Testis (tissue), 3 donors: ENCODE results near the gene GFRA4. TPM values are rescaled to one million over a fixed set of nuclear protein-coding genes. Genes with fewer than 3 reads are reported as not detected.

ENCODE experiments used
- DNase-seq: peaks from one replicate; pipeline ENCODE4 v3.0.0-alpha.2; 2019
- H3K27ac ChIP-seq, 2 donors: fragments of 200-600 bp; sonication (generic); one replicate each; pipeline ENCODE4 v1.5.1; 2019
- H3K27me3 ChIP-seq: fragments of 200-600 bp; sonication (generic); one replicate; pipeline ENCODE4 v1.5.1; 2019
- H3K36me3 ChIP-seq: fragments of 200-600 bp; sonication (generic); one replicate; pipeline ENCODE4 v1.5.1; 2017; ENCODE audit warnings: low read depth; ENCODE audit errors: missing control alignments
- H3K4me1 ChIP-seq: fragments of 200-600 bp; sonication (generic); one replicate; pipeline ENCODE4 v1.5.1; 2019
- H3K4me3 ChIP-seq, 2 donors: fragments of 200-600 bp; sonication (generic); one replicate each; pipeline ENCODE4 v1.5.1; 2017 to 2019
- H3K9me3 ChIP-seq: fragments of 200-600 bp; sonication (generic); one replicate; pipeline ENCODE4 v1.5.1; 2017
- POLR2A ChIP-seq: fragments of 450-650 bp; IDR thresholded peaks from one replicate; pipeline ENCODE4 v1.6.1; 2017; ENCODE audit warnings: antibody characterized with exemption, mild to moderate bottlenecking, moderate library complexity
- WGBS, 2 donors: methylation state at CpG; one replicate each; pipeline ENCODE4 v1.1.5; 2018; 5-methylcytosine and 5-hydroxymethylcytosine counted together
- intact Hi-C: fragments of 100-400 bp; cut with DNase I; formaldehyde crosslinking; loops from one replicate; pipeline ENCODE4 v1.15.1; 2023; ENCODE audit warnings: low total_unique reads
- polyA plus RNA-seq: library from polyadenylated mRNA; stranded (reverse); fragments of 350-450 nt; fragmentation: Illumina TruSeq; extraction: RNeasy Lipid Tissue Mini Kit (QIAGEN cat#74804); gene quantifications from one replicate; pipeline ENCODE4 v1.2.3, GENCODE V29; 2014; ENCODE audit warnings: low read depth, low replicate concordance; ENCODE audit not compliant: insufficient read depth
- total RNA-seq, 2 donors: library from RNA; depleted of rRNA; stranded (reverse); fragments of >200 nt; gene quantifications; one replicate each; pipeline ENCODE4 v1.2.3, GENCODE V29; 2016
- TF ChIP-seq, protein P1 (sequence below), 3 experiments: fragments of 450-650 bp in 2 of 3; fragments of 200-600 bp in 1 of 3; sonication (generic) in 1 of 3; IDR thresholded peaks; one replicate each; pipeline ENCODE4 v1.5.1; 2016 to 2019; ENCODE audit warnings: antibody characterized with exemption in 3 of 3, mild to moderate bottlenecking in 2 of 3, moderate library complexity in 1 of 3

The GFRA4 gene
- total and polyA plus RNA-seq, 3 donors from 2014 or later, result 0.31 to 0.74 (median 0.51) TPM

DNA sequence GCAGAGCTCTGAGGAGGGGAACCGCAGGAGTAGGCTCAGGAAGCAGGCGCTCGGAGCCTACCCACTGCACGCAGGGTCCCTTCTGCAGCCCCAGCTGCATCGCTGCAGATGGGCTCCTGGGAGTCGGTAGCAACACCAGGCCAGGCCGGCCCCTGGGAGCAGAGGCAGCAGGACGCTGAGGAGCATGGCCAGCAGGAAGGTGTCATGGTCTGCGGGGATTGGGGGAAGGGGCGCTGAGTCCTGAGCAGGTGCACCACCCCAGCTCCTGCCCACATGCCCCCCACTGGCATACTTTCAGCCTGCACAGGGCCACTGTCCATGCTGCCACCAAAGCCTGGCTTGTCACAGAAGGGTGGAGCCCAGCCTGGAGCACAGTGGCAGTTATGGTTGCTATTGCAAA, 7.7 kb upstream of the GFRA4 start:
- no peaks in the 10 kb centered on the region for H3K27me3 ChIP-seq
- intact Hi-C loops, result no loop called here
- no peaks in the 10 kb centered on the region for H3K4me1 ChIP-seq
- no peaks in the 10 kb centered on the region for H3K9me3 ChIP-seq
- 80 to 93% methylated on average over 3 to 10 of the region's 10 CpGs for WGBS, 2 donors
- H3K27ac ChIP-seq, result no peak overlapping the region
- DNase-seq, result no peak
- no peaks in the 10 kb centered on the region for H3K36me3 ChIP-seq
- H3K4me3 ChIP-seq, result no peak overlapping the region
- TF ChIP-seq, protein P1, sequence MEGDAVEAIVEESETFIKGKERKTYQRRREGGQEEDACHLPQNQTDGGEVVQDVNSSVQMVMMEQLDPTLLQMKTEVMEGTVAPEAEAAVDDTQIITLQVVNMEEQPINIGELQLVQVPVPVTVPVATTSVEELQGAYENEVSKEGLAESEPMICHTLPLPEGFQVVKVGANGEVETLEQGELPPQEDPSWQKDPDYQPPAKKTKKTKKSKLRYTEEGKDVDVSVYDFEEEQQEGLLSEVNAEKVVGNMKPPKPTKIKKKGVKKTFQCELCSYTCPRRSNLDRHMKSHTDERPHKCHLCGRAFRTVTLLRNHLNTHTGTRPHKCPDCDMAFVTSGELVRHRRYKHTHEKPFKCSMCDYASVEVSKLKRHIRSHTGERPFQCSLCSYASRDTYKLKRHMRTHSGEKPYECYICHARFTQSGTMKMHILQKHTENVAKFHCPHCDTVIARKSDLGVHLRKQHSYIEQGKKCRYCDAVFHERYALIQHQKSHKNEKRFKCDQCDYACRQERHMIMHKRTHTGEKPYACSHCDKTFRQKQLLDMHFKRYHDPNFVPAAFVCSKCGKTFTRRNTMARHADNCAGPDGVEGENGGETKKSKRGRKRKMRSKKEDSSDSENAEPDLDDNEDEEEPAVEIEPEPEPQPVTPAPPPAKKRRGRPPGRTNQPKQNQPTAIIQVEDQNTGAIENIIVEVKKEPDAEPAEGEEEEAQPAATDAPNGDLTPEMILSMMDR (IDR thresholded peaks at IDR 0.05), result no peak
- TF ChIP-seq POLR2A, result no peak

- H3K4me1 ChIP-seq, result no peaks in the 10 kb centered on the region
- 56 to 67% methylated on average over 6 of the region's 6 CpGs for WGBS, 2 donors
- H3K27me3 ChIP-seq, result no peaks in the 10 kb centered on the region
- intact Hi-C loops, result no loop called here
- H3K4me3 ChIP-seq, result no peak overlapping the region
- H3K27ac ChIP-seq, result no peak overlapping the region
- no peaks in the 10 kb centered on the region for H3K9me3 ChIP-seq
- no peaks in the 10 kb centered on the region for H3K36me3 ChIP-seq
- DNase-seq, result no peak
- TF ChIP-seq POLR2A, result no peak
- TF ChIP-seq, protein P1 (IDR thresholded peaks at IDR 0.05), result no peak
Observed at GRCh38 chr20:3670511-3670910, 7.3 kb upstream of the GFRA4 start.

GRCh38 chr20:3669710-3670367, 6.6 kb upstream of the GFRA4 start:
- intact Hi-C loops, result no loop called here
- H3K4me3 ChIP-seq, result no peak overlapping the region
- no peaks in the 10 kb centered on the region for H3K9me3 ChIP-seq
- TF ChIP-seq POLR2A, result no peak
- TF ChIP-seq, protein P1 (IDR thresholded peaks at IDR 0.05), result no peak
- no peaks in the 10 kb centered on the region for H3K27me3 ChIP-seq
- no peaks in the 10 kb centered on the region for H3K36me3 ChIP-seq
- WGBS, 2 donors, result 90 to 94% methylated on average over 11 to 13 of the region's 13 CpGs
- no peak overlapping the region for H3K27ac ChIP-seq
- DNase-seq, result no peak
- H3K4me1 ChIP-seq, result no peaks in the 10 kb centered on the region

DNA sequence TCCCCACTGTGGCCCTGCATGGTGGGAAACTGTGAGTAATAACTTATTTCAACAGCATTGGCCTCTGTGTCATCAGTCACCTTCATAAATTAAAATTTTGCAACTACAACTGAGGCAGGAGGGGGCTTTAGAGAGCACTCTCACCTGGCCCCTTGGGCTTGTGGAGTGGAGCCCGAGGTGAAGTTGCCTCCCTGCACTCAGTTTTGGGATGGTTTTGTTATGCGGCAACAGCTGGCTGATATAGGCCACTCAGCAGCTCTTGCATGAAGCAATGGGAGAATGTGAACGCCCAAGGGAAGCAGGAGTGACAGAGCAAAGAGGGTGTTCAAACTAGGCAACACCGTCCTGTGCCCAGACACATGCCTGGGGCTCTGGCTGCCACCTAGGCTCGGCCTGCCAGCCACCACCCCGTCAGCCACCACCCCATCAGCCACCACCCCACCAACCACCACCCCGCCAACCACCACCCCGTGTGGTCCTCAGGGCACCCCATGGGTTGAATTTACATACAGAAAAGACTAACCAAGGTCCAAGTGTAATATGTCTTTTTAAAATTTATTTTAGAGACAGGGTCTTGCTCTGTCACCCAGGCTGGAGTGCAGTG, 4.3 kb upstream of the GFRA4 start:
- DNase-seq, result no peak
- 89 to 95% methylated on average over 3 to 8 of the region's 8 CpGs for WGBS, 2 donors
- no peaks in the 10 kb centered on the region for H3K4me1 ChIP-seq

More for the DNA sequence above, 4.3 kb upstream of the GFRA4 start:
- Histone ChIP-seq H3K27me3 (no peaks in the 10 kb centered on the region), H3K27ac (no peak overlapping the region), H3K9me3 (no peaks in the 10 kb centered on the region), H3K4me3 (no peak overlapping the region), H3K36me3 (no peaks in the 10 kb centered on the region)
- no peak for TF ChIP-seq POLR2A
- TF ChIP-seq, protein P1 (IDR thresholded peaks at IDR 0.05), result no peak
- intact Hi-C loops, result no loop called here
